Prostate gland (tissue), 2 donors: ENCODE results near the gene CHDH.

Experiments
- CTCF ChIP-seq, 4 experiments: fragments of 200-600 bp in 2 of 4; fragments of 450-650 bp in 2 of 4; sonication (generic) in 2 of 4; IDR thresholded peaks; 1 replicate in 3 of 4; 2 replicates in 1 of 4; pipeline ENCODE4 v1.5.1; 2016 to 2019; ENCODE audit warnings: antibody characterized with exemption in 4 of 4, mild to moderate bottlenecking in 2 of 4, moderate library complexity in 2 of 4
- POLR2AphosphoS5 ChIP-seq: sonication (generic); formaldehyde crosslinking; IDR thresholded peaks from one replicate; pipeline ENCODE4 v1.6.1; 2017; ENCODE audit warnings: antibody characterized with exemption

- TF ChIP-seq POLR2AphosphoS5 (no peak), CTCF (IDR thresholded peaks at IDR 0.05) (no peak)
Observed at GRCh38 chr3:53798144-53798543, 48.1 kb downstream of the CHDH start.
